LNCAP (cell line): ENCODE data around the gene ZBTB20.

Experiments used
- TF ChIP-seq, protein P1 (sequence below): fragments of 450-650 bp; IDR thresholded peaks from 2 replicates; pipeline ENCODE4 v1.5.1; 2017; ENCODE audit warnings: mild to moderate bottlenecking

ZBTB20 gene

DNA sequence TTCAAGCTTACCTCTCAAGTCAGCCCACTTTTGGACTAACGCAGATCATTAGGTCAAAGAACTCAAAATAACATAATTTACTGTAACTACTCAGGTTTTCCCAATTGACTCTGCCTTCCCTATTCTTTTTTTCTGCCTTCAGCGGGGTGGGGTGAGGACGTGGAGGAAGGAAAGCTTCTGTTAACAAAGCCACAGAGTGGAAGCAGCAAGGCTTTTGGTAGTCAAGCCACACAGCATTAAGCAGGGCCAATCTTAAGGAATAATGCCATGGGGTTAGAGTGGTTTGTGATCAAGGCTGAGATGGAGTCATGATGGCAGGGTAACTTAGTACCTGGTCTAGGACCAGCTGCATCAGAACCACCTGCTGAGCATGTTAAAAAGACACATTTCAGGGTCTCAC, 575.7 kb downstream of the ZBTB20 start:
- TF ChIP-seq, protein P1, sequence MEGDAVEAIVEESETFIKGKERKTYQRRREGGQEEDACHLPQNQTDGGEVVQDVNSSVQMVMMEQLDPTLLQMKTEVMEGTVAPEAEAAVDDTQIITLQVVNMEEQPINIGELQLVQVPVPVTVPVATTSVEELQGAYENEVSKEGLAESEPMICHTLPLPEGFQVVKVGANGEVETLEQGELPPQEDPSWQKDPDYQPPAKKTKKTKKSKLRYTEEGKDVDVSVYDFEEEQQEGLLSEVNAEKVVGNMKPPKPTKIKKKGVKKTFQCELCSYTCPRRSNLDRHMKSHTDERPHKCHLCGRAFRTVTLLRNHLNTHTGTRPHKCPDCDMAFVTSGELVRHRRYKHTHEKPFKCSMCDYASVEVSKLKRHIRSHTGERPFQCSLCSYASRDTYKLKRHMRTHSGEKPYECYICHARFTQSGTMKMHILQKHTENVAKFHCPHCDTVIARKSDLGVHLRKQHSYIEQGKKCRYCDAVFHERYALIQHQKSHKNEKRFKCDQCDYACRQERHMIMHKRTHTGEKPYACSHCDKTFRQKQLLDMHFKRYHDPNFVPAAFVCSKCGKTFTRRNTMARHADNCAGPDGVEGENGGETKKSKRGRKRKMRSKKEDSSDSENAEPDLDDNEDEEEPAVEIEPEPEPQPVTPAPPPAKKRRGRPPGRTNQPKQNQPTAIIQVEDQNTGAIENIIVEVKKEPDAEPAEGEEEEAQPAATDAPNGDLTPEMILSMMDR, result no peak

DNA sequence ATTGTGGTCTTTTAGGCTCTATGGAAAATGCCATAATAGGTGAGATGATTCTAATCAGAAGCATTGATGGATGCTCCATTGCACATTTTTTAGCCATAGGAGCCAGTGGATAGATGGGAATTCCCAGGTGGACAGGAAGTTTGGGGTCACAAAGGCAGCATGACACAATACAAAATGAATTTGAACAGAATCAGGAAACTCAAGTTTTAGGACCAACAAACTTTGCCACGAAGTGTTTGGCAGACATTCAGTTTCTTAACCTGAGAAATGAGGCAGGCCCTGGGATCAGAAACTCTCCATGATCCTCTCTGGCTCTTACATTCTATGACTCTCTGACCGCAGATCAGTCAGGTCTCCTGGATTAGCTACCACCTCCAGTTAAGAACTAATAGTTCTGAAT, 577.9 kb downstream of the ZBTB20 start:
- TF ChIP-seq, protein P1, result no peak

DNA sequence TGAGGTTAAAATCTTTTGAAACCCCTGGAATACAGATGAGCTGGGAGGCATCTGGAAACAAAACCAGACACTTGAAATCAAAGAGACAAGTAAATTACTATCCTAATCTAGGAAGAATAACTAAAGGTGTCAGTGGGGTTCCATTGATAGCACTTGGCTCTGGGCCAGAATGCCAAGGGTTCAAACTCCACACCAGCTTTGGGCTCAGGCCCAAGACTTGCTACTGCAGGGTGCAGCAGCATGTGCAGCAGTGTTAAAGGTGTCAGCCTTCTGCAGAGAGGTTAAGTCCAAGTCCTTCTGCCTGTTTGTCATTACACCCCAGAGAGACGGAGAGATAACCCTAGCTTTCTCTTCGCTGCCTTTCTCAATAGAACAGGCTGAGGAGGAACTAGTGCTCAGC, 579.3 kb downstream of the ZBTB20 start:
- TF ChIP-seq, protein P1, result no peak

DNA sequence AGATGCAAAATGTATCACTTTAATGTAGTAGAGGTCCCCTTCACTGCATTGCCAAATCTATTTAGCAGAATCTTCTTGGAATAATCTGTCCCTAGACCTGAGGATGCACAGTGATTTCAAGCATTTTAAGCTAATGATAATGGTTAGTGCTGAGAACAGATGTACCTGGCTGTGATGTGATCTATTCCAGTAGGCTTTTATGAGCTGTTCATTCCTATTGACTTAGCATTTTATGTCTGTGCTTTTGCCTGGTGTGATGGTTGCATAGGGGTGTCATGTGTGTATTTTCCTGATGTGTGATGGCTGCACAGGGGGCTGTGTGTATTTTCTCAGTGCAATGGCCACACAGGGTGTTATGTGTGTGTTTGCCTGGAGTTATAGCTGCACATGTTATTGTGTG, 580.3 kb downstream of the ZBTB20 start:
- TF ChIP-seq, protein P1, result no peak

DNA sequence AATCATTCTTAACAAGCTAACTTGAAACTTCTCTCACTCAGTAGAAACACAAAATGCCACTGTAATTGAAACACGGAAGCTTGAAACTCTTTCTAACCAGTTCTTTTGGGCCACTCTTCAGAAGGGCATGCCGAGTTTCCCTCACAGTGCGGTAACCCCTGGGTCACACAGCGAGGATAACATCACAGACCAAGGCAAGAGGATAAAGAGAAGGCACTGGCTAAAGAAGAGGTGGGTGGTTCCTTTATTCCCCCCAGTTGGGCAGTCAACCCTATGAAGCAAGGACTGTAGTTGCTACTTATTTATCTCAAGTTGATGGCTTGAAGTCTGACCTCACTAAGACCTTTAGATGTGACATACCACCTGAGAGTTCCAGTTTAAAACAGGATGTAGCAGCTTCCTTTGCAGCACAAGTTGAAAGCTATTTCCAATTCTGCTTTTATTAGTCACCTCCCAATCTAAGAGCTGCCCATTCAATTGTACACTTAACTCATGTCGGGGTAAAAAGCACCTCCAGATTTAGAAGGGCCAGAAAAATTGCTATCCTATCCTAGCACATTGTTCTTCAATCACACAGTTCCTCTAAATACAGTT, 580.8 kb downstream of the ZBTB20 start:
- TF ChIP-seq, protein P1, result no peak

DNA sequence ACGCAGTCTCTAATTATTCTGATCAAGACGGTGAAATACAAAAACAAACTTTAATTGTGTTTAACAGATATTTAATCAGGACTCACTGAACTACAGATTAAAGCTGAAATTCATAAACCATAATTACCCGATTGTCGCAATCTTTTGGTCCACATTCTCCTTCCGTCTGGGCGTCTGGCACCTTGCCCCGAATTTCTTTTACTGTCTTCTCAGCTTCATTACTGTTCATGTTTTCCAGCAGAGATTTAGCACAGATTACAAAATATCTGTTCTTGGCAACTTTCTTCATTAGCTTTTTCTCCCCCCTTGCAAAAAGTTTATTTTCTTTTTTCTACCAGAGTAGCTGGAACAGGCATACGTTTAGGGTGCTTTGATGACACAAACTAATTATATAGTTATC, 581.9 kb downstream of the ZBTB20 start:
- TF ChIP-seq, protein P1, result no peak

DNA sequence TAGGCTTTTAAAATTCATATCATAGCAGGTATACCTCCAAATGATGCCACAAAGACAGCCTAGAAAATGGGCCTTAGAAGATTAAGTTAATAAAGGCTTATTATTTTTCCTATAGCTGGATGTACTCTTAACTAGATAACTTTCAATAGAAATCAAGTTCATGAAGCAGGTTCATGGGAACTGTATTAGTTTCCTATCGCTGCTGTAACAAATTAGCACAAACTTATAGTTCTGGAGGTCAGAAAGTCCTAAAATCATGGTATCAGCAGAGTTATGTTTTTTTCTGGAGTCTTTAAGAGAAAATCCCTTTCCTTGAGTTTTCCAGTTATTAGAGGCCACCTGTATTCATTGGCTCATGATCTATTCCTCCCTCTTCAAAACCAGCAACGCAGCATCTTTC, 583.4 kb downstream of the ZBTB20 start:
- TF ChIP-seq, protein P1, result no peak

DNA sequence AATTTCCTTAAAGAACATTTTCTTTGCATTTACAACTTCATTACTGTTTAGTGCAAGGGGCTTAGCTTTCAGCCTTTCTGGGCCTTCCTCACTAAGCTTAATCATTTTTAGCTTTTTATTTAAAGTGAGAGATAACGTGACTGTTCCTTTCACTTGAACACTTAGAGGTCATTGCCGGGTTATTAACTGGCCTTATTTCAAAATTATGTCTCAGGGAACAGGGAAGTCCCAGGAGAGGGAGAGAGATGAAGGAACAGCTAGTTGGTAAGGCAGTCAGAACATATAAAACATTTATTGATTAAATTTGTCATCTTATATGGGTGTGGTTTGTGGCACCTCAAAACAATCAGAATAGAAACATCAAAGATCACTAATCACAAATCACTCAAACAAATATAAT, 584.5 kb downstream of the ZBTB20 start:
- TF ChIP-seq, protein P1, result no peak
